ENCODE data around the gene MPHOSPH9.
"Not testable (repeated sequence)": the region's sequence is repeated elsewhere in the genome, so short reads cannot be mapped to it uniquely, and the experiment has no call there.

MPHOSPH9 gene

DNA sequence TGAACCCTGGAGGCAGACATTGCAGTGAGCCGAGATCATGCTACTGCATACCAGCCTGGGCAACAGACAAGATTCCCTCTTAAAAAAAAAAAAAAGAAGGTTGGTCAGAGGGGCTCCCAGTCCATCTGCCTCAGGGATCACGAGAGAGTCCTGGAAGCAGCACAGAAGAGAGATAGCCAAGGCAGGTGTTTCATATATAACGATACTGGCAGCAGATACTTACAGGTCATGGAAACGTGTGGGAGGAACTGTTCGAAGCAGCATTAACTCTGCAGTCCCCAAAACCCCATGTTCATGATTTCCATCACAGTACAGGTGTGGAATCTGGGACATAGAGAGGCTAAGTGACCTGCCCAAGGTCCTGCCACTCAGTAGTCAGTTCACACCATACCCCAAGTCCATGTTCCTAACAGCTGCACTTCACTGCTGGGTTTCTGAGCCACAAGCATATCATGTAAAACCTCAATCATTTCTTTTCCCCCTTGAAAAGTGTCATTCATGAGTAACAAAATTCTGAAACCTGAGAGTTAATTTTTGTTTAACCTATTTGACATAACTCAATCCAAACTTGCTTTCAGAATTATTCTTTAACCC, 22.0 kb upstream of the MPHOSPH9 start:
- no peak for DNase-seq (ENCODE audit: low read depth, low spot score)

DNA sequence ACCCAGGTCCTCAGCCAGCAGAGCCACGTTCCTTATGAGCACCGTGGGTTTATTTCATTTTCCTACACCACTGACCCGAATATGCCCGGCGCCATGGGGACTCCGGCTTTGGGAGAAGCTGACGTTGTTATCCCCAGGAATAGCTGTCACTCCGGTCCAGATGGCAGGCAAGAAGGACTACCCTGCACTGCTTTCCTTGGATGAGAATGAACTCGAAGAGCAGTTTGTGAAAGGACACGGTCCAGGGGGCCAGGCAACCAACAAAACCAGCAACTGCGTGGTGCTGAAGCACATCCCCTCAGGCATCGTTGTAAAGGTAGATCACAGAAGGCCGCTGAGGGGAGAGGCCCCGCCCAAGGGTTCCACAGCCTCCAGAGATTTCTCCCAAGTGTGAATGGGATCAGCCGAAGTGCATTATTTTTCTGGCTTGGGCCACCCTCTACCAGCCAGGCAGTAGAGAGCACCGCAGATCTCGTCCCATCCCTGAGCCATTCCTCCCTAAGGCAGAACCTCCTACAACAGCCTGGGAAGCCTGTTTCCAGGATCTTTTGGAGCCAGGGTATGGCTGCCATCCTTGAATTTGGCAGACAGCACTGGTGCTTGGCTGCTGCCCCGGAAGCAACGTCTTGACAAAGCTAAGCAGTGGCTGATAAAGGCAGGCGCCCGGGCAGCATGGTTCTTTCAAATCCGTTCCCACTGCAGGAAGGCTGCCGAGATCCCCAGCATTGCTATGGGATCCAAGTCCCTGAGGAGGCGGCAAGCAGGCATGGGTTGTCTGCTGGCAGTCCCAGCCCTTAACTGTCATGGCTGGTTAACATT, 20.9 kb upstream of the MPHOSPH9 start:
- DNase-seq (ENCODE audit: low read depth, low spot score), result no peak

DNA sequence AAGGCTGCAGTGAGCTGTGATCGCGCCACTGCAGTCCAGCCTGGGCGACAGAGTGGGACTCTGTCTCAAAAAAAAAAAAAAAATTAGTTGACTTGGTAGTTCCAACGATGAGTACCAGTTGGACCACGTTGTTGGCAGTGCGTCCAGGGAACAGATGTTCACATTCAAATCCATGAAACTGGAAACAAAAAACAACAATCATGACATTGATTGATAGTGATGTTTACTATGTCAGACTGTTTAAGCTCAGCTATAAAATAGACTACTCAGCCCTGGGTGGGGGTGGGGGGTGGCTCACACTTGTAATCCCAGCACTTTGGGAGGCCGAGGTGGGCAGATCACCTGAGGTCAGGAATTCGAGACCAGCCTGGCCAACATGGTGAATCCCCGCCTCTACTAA, 19.4 kb upstream of the MPHOSPH9 start:
- not testable (repeated sequence) for DNase-seq (ENCODE audit: low read depth, low spot score)

DNA sequence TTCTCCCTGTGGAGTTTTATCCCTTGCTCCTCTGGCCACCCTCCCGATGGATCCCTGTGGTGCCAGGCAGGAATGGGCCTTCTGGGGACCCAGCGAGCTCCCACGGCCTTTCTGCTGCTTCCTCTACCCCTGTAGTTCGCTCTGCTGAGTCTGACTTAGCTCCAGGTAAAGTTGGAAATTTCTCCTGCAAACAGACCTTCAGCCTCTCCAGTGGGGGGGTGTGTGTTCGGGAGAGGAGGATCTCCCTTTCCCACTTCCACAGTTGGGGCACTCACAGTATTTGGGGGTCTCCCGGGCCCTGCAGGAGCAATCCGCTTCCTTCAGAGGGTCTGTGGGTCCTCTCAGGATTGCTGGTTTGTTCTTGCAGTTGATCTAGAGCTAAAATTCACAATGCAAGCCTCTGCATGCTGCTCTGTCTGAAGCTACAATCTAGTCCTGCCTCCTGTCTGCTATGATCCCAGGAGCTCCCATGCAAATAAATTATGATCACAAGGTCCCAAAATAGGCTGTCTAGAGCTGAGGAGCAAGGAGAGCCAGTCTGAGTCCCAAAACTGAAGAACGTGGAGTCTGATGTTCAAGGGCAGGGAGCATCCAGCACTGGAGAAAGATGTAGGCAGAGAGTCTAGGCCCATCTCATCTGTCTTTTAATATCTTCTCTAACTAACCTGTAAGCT, 18.6 kb upstream of the MPHOSPH9 start:
- DNase-seq (ENCODE audit: low read depth, low spot score), result no peak

DNA sequence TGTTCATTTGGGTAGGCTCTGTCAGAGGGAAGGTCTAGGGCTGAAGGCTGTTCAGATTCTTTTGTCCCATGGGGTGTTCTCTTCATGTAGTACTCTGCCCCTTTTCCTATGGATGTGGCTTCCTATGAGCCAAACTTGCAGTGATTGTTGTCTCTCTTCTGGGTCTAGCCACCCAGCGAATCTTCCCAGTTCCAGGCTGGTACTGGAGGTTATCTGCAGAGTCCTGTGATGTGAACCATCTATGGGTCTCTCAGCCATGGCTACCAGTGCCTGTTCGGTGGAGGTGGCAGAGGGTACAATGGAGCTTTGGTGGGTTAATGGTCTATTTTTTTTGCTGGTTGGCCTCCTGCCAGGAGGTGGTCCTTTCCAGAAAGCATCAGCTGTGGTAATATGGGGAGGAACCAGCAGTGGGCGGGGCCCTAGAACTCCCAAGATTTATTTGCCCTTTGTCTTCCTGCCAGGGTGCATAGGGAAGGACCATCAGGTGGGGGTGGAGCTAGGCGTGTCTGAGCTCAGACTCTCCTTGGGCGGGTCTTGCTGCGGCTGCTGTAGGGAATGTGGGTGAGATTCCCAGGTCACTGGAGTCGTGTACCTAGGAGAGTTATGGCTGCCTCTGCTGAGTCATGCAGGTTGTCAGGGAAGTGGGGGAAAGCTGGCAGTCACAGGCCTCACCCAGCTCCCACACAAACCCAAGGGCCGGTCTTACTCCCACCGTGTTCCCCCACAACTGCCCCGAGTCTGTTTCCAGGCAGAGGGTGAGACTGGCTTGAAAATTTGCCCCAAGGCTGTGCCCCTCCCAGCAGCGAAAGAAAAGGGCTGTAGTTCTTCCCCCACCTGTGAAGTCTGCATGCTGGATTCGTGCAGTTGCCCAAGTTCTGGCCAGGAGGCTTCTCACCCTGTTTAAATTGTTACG, 17.8 kb upstream of the MPHOSPH9 start:
- no peak for DNase-seq (ENCODE audit: low read depth, low spot score)

DNA sequence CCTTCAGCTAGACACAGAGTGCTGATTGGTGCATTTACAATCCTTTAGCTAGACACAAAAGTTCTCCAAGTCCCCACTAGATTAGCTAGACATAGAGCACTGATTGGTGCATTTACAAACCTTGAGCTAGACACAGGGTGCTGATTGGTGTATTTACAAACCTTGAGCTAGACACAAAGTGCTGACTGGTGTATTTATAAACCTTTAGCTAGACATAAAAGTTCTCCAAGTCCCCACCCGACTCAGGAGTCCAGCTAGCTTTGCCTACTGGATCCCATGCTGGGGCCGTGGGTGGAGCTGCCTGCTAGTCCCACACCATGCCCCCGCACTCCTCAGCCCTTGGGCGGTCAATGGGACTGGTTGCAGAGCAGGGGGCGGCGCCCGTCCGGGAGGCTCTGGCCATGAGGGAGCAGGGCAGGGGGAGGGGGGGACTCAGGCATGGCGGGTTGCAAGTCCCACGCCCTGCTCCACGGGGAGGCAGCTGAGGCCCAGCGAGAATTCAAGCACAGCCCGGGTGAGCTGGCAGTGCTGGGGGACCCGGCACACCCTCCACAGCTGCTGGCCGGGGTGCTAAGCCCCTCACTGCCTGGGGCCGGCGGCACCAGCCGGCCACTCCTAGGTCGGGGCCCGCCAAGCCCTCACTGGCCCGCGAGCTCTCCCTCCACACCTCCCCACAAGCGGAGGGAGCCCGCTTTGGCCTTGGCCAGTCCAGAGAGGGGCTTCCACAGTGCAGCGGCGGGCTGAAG, 16.2 kb upstream of the MPHOSPH9 start:
- not testable (repeated sequence) for DNase-seq (ENCODE audit: low read depth, low spot score)

DNA sequence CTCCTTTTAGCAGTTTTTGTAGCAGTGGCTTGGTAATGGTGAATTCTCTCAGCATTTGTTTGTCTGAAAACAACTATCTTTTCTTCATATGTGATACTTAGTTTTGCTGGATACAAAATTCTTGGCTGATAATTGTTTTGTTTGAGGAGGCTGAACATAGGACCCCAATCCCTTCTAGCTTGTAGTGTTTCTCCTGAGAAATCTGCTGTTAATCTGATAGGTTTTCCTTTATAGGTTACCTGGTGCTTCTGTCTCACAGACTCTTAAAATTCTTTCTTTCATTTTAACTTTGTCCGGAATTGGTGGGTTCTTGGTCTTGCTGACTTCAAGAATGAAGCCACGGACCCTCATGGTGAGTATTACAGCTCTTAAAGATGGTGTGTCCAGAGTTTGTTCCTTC, 15.2 kb upstream of the MPHOSPH9 start:
- DNase-seq (ENCODE audit: low read depth, low spot score), result not testable (repeated sequence)

DNA sequence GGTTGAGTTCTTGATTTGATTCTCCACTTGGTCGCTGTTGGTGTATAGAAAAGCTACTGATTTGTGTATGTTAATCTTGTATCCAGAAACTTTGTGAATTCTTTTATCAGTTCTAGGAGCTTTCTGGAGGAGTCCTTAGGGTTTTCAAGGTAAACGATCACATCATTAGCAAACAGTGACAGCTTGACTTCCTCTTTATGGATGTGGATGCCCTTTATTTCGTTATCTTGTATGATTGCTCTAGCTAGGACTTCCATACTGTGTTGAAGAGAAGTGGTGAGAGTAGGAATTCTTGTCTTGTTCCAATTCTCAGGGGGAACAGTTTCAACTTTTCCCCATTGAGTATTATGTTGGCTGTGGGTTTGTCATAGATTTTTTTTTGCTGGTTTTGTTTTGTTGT, 12.7 kb upstream of the MPHOSPH9 start:
- DNase-seq (ENCODE audit: low read depth, low spot score), result no peak

DNA sequence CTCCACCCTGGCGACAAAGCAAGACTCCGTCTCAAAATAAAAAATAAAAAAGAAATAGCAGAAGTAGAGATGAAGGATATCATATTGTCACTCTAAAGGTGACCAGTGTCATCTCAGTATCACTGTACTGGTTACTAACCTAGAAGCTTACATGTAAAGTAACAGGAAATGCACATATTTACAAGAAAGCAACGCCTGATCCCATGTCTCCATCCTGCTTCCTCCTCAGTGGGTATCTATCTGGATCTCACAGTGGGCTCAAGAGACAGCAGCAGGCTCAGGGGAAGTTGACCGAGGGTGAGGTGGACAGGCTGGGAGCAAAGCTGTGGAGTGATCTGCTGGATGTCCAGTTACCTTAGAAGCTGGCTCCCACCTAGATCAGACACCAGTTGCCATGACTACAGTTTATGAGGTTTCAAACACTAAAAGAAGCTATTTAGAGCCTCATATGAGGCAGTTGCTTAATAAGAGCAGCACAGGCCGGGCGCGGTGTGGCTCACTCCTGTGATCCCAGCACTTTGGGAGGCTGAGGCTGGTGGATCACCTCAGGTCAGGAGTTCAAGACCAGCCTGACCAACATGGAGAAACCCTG, 10.8 kb upstream of the MPHOSPH9 start:
- DNase-seq (ENCODE audit: low read depth, low spot score), result no peak

DNA sequence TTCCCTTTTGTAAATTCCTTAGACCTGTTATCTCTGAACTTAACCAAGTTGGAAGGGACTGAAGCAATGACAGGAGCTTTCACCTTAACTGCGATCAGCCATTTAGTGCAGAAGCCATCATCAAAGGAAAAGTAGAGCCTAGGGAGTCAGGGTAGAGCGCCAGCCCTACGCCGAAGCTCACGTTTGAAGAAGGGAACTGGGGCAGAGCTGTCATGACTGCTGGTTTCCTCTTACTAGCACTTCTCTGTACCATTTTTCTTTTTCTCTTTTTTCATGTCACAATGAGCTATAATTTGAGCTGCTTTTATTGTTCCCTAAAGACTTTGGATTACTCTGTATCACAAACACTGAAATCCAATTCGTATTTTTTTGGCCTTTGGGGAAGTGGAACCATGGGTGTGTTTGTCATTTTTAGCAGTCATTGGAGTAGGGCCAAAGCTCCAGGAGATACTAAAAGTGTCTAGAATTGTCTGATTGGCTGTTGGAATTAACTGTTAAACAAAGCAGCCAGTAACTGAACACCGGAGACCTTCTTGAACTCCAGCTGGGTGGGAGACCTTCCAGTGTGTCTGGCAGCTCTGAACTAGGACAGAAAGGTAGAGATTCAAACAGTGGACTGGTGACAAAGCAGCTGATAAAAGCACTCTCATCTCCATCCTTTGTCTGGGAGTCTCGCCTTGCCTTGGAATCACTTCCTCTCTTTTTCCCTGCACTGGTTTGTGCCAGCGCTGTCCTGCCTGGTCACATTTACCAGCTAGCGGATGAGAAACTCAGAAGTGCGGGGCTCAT, 9.4 kb upstream of the MPHOSPH9 start:
- DNase-seq (ENCODE audit: low read depth, low spot score), result no peak

DNA sequence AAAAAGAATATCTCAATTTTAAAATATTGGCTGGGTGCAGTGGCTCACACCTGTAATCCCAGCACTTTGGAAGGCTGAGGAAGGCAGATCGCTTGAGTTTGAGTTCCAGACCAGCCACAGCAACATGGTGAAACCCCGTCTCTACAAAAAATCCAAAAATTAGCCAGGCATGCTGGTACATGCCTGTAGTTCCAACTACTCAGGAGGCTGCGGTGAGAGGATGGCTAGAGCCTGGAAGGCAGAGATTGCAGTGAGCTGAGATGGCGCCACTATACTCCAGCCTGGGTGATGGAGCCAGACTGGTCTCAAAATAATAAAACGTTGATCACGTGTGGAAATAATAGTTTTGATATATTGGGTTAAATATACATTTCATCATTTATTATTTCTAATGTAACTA, 6.0 kb upstream of the MPHOSPH9 start:
- no peak for DNase-seq (ENCODE audit: low read depth, low spot score)

DNA sequence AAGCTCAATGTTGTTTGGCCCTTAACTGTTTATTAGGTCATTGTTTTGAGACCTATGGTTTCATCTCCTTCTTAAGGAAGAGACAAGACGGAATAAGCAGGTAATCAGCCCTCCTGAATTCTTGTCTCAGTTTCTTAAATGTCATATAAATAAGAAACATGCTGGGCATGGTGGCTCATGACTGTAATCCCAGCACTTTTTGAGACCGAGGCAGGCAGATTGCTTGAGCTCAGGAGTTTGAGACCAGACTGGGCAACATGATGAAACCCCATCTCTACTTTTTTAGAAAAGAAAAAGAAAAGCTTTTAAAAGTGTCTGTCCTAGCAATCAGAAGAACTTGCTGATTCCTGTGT, 5.4 kb upstream of the MPHOSPH9 start:
- DNase-seq (ENCODE audit: low read depth, low spot score), result no peak

DNA sequence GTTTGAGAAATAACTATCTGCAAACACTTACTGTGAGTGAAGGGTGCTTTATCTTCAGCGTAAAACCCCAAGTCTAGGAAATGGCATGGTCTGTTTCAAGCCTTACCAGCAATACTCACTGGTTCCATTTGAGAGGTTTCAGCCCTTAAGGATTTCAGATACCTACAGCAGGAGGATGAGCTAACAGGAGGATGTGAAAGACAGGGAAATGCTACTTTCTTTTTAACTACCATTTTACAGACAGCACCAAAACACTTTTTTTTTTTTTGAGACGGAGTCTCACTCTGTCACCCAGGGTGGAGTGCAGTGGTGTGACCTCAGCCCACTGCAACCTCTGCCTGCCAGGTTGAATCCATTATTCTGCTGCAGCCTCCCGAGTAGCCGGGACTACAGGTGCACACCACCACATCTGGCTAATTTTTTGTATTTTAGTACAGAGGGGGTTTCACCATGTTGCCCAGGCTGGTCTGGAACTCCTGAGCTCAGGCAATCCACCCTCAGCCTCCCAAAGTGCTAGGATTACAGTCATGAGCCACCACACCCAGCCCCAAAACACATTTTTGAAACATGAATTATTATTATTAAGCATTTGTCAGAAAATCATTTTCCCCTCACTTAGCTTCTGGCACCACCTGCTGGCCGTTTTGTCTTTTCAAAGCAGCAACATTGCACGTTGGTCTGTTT, 4.8 kb upstream of the MPHOSPH9 start:
- DNase-seq (ENCODE audit: low read depth, low spot score), result no peak

DNA sequence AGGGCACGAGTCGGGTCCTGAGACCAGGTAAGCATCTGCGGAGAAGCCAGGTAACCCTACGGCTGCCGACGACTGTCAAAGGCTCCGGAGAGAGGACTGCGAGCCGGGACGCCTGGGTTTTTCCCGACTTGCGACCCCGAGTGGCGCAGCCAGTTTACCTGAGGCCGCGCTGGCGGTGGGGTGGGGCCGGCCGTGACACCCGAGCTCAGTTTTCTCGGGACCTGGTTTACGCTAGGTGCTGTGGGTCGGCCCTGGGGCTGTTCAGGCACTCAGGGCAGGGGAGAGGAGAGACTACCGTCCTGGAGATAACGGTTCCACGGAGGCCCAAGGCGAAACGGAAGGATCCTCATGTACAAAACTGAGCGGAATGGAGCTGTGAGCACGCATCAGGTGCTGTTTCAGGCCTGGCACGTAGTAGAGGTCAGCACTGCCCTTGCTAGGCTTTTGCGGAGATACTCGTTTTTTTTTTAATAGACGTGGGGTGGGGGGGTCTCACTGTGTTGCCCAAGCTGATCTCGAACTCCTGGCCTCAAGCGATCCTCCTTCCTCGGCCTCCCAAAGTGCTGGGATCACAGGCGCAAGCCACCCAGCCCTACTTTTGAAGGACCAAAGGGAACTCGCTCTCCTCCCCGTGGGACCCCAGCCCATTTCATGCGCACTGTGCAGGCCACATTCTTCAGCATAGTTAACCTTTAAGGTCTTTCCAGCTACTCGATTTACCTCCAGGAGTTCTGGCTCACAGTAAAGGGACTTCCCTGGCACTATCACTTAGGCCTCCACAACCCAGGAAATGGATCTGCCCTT, 766 bp upstream of the MPHOSPH9 start:
- no peak for DNase-seq (ENCODE audit: low read depth, low spot score)

DNA sequence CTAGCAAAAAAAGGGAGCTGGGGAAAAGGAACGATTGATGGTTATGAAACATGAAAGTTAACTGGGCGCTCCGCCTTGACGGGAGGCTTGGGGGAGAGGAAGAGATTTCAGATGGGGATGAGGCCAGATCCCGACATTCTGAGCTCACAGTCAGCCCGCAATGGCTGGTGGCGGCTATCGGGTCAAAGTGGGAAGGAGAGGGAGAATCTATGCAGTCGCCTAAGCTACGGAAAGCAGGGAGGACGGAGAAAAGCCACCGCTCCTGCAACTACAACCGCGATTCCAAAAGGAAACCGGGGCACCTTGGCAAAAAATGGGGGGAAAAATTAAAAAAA, 502 bp downstream of the MPHOSPH9 start:
- no peak for DNase-seq (ENCODE audit: low read depth, low spot score)

DNA sequence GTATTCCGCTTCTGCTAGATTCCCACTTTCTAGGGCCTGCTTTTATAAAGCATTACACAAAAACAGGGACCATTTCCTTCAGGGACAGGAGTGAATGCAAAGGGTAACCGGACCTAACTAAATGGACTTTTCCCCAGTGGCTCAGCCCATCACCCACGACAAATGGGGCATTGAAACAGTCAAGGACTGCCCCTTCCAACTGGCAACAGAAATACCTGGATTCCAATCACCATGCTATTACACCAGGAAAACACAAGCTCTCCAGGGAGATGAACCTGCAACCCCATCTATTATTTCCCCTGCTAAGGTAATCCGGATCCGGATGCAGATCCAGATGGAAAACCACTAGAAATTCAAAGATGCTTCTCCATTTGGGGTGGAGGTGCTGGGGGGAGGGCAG, 1.0 kb downstream of the MPHOSPH9 start:
- no peak for DNase-seq (ENCODE audit: low read depth, low spot score)

DNA sequence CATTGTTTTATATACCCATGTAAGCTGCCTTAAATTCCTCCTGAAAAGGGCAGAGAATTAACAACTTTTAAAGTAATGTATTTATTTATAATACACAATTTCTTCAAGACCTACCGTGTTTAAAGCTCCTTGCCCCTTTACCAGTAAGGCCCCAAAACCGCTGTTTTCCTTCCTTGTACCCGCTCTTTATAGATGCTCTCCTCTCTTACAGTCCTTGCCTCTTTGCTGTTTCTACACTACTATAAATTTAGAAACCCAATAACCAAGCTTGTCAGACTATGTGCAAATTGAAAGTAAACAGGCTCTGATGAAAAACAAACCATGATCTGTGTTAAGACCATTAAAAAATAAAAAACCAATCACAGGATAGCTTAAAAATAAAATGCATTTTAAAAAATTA, 3.9 kb downstream of the MPHOSPH9 start:
- no peak for DNase-seq (ENCODE audit: low read depth, low spot score)

DNA sequence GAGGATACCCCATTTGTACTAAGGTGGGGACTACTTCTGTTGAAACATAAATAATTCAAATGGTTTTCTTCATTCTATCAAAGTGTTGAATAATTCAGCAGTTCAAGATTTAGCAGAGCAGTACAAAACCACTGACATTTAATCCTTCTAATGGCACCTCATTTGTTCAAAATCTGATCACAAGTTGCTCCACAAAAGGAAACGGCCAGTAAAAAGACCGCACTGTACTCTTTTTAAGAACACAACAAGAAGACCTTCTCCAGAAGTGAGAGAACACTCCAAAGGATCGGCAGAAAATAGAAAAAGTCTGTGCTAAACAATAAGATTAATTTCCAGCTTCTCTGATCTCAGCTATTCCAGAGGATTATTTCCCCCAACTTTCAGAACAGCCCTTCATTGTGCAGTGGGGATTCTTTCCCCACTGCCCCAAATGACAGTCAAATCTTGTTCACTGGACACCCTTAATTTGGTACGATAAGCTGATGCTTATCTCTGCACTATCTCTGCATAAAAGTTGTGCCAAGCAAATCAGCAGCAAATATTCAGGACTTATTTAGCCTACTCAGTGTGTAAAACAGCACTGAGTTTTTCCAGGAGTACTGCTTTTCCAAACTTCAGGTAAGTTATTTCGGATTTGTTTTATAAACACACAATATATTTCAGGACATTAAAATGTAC, 5.2 kb downstream of the MPHOSPH9 start:
- no peak for DNase-seq (ENCODE audit: low read depth, low spot score)

All from brain pericyte (primary cell).